GM18526 (cell line): Measurements from ENCODE around the gene COL4A1.

ENCODE experiments used
- POLR2A ChIP-seq: IDR thresholded peaks from 3 replicates; pipeline ENCODE4 v1.6.1; 2011; ENCODE audit not compliant: insufficient read length; ENCODE audit errors: extremely low read depth

Gene COL4A1

GRCh38 chr13:110318920-110319319 lies 12.0 kb upstream of the COL4A1 start:
- no peak for TF ChIP-seq POLR2A

GRCh38 chr13:110317496-110318195 lies 10.7 kb upstream of the COL4A1 start:
- TF ChIP-seq POLR2A, result no peak

- no peak for TF ChIP-seq POLR2A
Measured at GRCh38 chr13:110317093-110317492, 10.1 kb upstream of the COL4A1 start.

- TF ChIP-seq POLR2A, result no peak
Measured at GRCh38 chr13:110316196-110316595, 9.2 kb upstream of the COL4A1 start.

- TF ChIP-seq POLR2A, result no peak
Measured at GRCh38 chr13:110314516-110315245, 7.7 kb upstream of the COL4A1 start.

GRCh38 chr13:110312339-110313031 lies 5.5 kb upstream of the COL4A1 start:
- no peak for TF ChIP-seq POLR2A

- no peak for TF ChIP-seq POLR2A
Measured at GRCh38 chr13:110311443-110312338, 4.7 kb upstream of the COL4A1 start.

GRCh38 chr13:110310541-110311442 lies 3.8 kb upstream of the COL4A1 start:
- no peak for TF ChIP-seq POLR2A

GRCh38 chr13:110309661-110310524 lies 2.9 kb upstream of the COL4A1 start:
- TF ChIP-seq POLR2A, result no peak

GRCh38 chr13:110308656-110309359 lies 1.9 kb upstream of the COL4A1 start:
- no peak for TF ChIP-seq POLR2A

GRCh38 chr13:110307767-110308655 lies 1.1 kb upstream of the COL4A1 start:
- TF ChIP-seq POLR2A, result no peak

GRCh38 chr13:110306340-110306959 lies 507 bp downstream of the COL4A1 start:
- TF ChIP-seq POLR2A, result no peak
